HepG2 (cell line): ENCODE measurements around the gene ATP6V0D1. TPM values are rescaled to one million over a fixed set of nuclear protein-coding genes. Genes with fewer than 3 reads are reported as not detected.

Experiments
- ATF7-NPFF ChIP-seq: sonication (generic); formaldehyde crosslinking; IDR thresholded peaks from 2 replicates; pipeline ENCODE4 v1.8.1; 2023; ENCODE audit warnings: mild to moderate bottlenecking, low read depth, missing genetic modification reagents, moderate library complexity
- CBFB ChIP-seq: sonication (generic); formaldehyde crosslinking; IDR thresholded peaks from 2 replicates; pipeline ENCODE4 v1.4.0; 2020; ENCODE audit warnings: missing genetic modification reagents
- DZIP1 ChIP-seq: sonication (generic); formaldehyde crosslinking; IDR thresholded peaks from 2 replicates; pipeline ENCODE4 v1.5.0; 2020; ENCODE audit warnings: mild to moderate bottlenecking, missing genetic modification reagents
- FOXK1 ChIP-seq: sonication (generic); formaldehyde crosslinking; IDR thresholded peaks from 2 replicates; pipeline ENCODE4 v1.4.0; 2020; ENCODE audit warnings: low read depth, missing genetic modification reagents, borderline replicate concordance
- FOXP1 ChIP-seq, 2 experiments: fragments of 450-650 bp in 1 of 2; IDR thresholded peaks; 2 replicates each; pipeline ENCODE4 v1.6.1; 2017 to 2018; ENCODE audit warnings: antibody characterized with exemption in 1 of 2
- HBP1 ChIP-seq: IDR thresholded peaks from 2 replicates; pipeline ENCODE4 v1.6.1; 2016; ENCODE audit warnings: low read depth, control low read depth
- MAFK ChIP-seq, 2 experiments: IDR thresholded peaks in 1 of 2; conservative IDR thresholded peaks in 1 of 2; 2 replicates each; pipeline ENCODE4 v1.6.1; 2011; ENCODE audit warnings: improper control_type of control experiment in 2 of 2, low read length in 2 of 2
- MLLT10 ChIP-seq: sonication (generic); formaldehyde crosslinking; IDR thresholded peaks from 2 replicates; pipeline ENCODE4 v1.4.0; 2020; ENCODE audit warnings: missing genetic modification reagents
- MNT ChIP-seq: fragments of 450-650 bp; IDR thresholded peaks from 2 replicates; pipeline ENCODE4 v1.6.1; 2016
- PCBP1 ChIP-seq: fragments of 200-400 bp; formaldehyde crosslinking; IDR thresholded peaks from 2 replicates; pipeline ENCODE4 v1.6.1; 2017; ENCODE audit warnings: mild to moderate bottlenecking, low read depth, low read length, borderline replicate concordance
- PHF20 ChIP-seq: sonication (generic); formaldehyde crosslinking; IDR thresholded peaks from 2 replicates; pipeline ENCODE4 v1.5.0; 2020; ENCODE audit warnings: mild to moderate bottlenecking, missing genetic modification reagents
- TFDP2 ChIP-seq: sonication (generic); formaldehyde crosslinking; IDR thresholded peaks from 2 replicates; pipeline ENCODE4 v1.4.0; 2020; ENCODE audit warnings: missing genetic modification reagents
- UBTF ChIP-seq: sonication (generic); formaldehyde crosslinking; IDR thresholded peaks from 2 replicates; pipeline ENCODE4 v1.4.0; 2020; ENCODE audit warnings: mild to moderate bottlenecking, missing genetic modification reagents
- ZNF292 ChIP-seq: sonication (generic); formaldehyde crosslinking; IDR thresholded peaks from 2 replicates; pipeline ENCODE4 v1.8.1; 2022; ENCODE audit warnings: mild to moderate bottlenecking, low read depth, missing genetic modification reagents, borderline replicate concordance
- ZNF446 ChIP-seq: sonication (generic); formaldehyde crosslinking; IDR thresholded peaks from 2 replicates; pipeline ENCODE4 v1.5.0; 2020; ENCODE audit warnings: mild to moderate bottlenecking, missing genetic modification reagents
- ZNF546 ChIP-seq: sonication (generic); formaldehyde crosslinking; conservative IDR thresholded peaks from 2 replicates; pipeline ENCODE4 v1.8.1; 2023; ENCODE audit warnings: mild to moderate bottlenecking, missing genetic modification reagents
- ZNF784 ChIP-seq: sonication (generic); formaldehyde crosslinking; IDR thresholded peaks from 2 replicates; pipeline ENCODE4 v1.5.1; 2020; ENCODE audit warnings: missing genetic modification reagents, mild to moderate bottlenecking, borderline replicate concordance
- polyA plus RNA-seq, 8 experiments: library from polyadenylated mRNA; depleted of rRNA in 3 of 8; stranded (reverse) in 7 of 8; unstranded in 1 of 8; fragments of >200 nt; fragmentation: Illumina TruSeq in 4 of 8; extraction: Trizol in 4 of 8; gene quantifications; 2 replicates each; pipeline versions ENCODE4 v1.2.1 to v1.2.3, GENCODE V29; 2011 to 2016; ENCODE audit warnings: low read depth in 4 of 8, missing spikeins in 1 of 8, mixed read lengths in 1 of 8; ENCODE audit not compliant: insufficient read depth in 1 of 8
- total RNA-seq, 5 experiments: library from RNA; depleted of rRNA; stranded (reverse); fragments of >200 nt; fragmentation: Illumina TruSeq; extraction: Trizol; gene quantifications; 2 replicates each; pipeline ENCODE4 v1.2.3, GENCODE V29; 2016; ENCODE audit warnings: low read depth in 1 of 5

Gene ATP6V0D1
- total and polyA plus RNA-seq, 2 of the 13 experiments (the other 11 are each of a cell fraction or from before 2014, with no cell fraction given) = 51.1 to 61.3 TPM

- TF ChIP-seq HBP1 (CRISPR knock-in tag) (peak; percentile 93; the same call in 1 of the 2 replicates), CBFB (CRISPR knock-in tag) (peak; percentile 85), ZNF546 (CRISPR knock-in tag) (no peak; the same call in none of the 2 replicates), PHF20 (peak; percentile 99), ATF7-NPFF (CRISPR knock-in tag) (0 out of 2 replicates have a peak, but pooled peaks have one; percentile 41), MLLT10 (CRISPR knock-in tag) (no peak), UBTF (CRISPR knock-in tag) (peak; percentile 96), FOXP1 (IDR thresholded peaks at IDR 0.05) (no peak), FOXP1 (CRISPR knock-in tag; IDR thresholded peaks at IDR 0.05) (0 out of 2 replicates have a peak, but pooled peaks have one; percentile 15), PCBP1 (peak; percentile 33), ZNF784 (no peak), ZNF446 (no peak), DZIP1 (CRISPR knock-in tag) (peak; percentile 66; the same call in 1 of the 2 replicates), MNT (peak; percentile 97), MAFK (conservative IDR thresholded peaks at IDR 0.05 in 1 of 2, IDR thresholded peaks at IDR 0.05 in 1 of 2; ENCODE audit: low read length in 2 of 2) (no peak), ZNF292 (CRISPR knock-in tag) (0 out of 2 replicates have a peak, but pooled peaks have one; percentile 41), FOXK1 (CRISPR knock-in tag) (peak; percentile 97), TFDP2 (CRISPR knock-in tag) (peak; percentile 77)
Measured at GRCh38 chr16:67480833-67481560, at the start of gene ATP6V0D1 (continued).
